Measurements from ENCODE around the gene DELE1.

- TF ChIP-seq, protein P1, sequence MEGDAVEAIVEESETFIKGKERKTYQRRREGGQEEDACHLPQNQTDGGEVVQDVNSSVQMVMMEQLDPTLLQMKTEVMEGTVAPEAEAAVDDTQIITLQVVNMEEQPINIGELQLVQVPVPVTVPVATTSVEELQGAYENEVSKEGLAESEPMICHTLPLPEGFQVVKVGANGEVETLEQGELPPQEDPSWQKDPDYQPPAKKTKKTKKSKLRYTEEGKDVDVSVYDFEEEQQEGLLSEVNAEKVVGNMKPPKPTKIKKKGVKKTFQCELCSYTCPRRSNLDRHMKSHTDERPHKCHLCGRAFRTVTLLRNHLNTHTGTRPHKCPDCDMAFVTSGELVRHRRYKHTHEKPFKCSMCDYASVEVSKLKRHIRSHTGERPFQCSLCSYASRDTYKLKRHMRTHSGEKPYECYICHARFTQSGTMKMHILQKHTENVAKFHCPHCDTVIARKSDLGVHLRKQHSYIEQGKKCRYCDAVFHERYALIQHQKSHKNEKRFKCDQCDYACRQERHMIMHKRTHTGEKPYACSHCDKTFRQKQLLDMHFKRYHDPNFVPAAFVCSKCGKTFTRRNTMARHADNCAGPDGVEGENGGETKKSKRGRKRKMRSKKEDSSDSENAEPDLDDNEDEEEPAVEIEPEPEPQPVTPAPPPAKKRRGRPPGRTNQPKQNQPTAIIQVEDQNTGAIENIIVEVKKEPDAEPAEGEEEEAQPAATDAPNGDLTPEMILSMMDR (conservative IDR thresholded peaks at IDR 0.05; ENCODE audit: low read length) = no peak
- no peak for TF ChIP-seq EZH2phosphoT487 (IDR thresholded peaks at IDR 0.05; ENCODE audit: borderline replicate concordance)
Measured at GRCh38 chr5:141958113-141958512, 34.4 kb downstream of the DELE1 start, which contains the start of gene PCDH12.
